Transverse colon (tissue), 3 donors: ENCODE results near the gene SCAP.
"Not testable (repeated sequence)": the region's sequence is repeated elsewhere in the genome, so short reads cannot be mapped to it uniquely, and the experiment has no call there.

Experiments
- CTCF ChIP-seq, 5 experiments: fragments of 200-600 bp in 3 of 5; fragments of 450-650 bp in 2 of 5; sonication (generic) in 3 of 5; IDR thresholded peaks; 1 replicate in 2 of 5; 2 replicates in 3 of 5; pipeline ENCODE4 v1.5.1; 2016 to 2017; ENCODE audit warnings: antibody characterized with exemption in 5 of 5, inconsistent platforms in 3 of 5, mild to moderate bottlenecking in 2 of 5, moderate library complexity in 1 of 5
- POLR2A ChIP-seq: fragments of 450-650 bp; IDR thresholded peaks from one replicate; pipeline ENCODE4 v1.6.1; 2016; ENCODE audit warnings: antibody characterized with exemption, mild to moderate bottlenecking, moderate library complexity

- not testable (repeated sequence) for TF ChIP-seq POLR2A; CTCF (IDR thresholded peaks at IDR 0.05)
Measured at GRCh38 chr3:47505267-47505666, 29.5 kb upstream of the SCAP start.
